ENCODE results near the gene LYPLA2. TPM values are rescaled to one million over a fixed set of nuclear protein-coding genes. Genes with fewer than 3 reads are reported as not detected.

The LYPLA2 gene
- total and polyA plus RNA-seq, 2 of the 8 experiments (the other 6 are each of a cell fraction or from before 2014, with no cell fraction given) = 138 to 211 TPM

DNA sequence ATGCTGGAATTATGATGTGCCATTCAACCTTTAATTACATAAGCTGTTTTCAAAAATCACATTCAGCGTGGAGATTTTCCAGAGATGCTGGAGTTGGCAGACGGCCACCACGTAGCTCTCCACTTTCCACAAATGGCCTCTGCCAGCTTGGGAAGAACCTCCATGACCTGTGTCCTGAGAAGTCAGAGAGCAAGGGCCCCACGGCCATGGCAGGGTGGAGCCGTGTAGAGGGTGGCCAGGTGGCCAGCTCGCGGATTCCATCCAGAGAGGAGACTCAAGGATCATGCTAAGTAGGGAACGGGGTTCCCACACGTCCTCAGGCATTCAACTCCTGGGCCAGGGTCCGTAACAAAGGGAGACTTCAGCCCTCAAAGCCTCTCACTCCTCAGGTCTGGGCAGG lies 10.9 kb downstream of the LYPLA2 start (continued):
- TF ChIP-seq FOSL1 (IDR thresholded peaks at IDR 0.05; ENCODE audit: insufficient read depth, low read depth, low read length) (no peak), ASH2L (IDR thresholded peaks at IDR 0.05; ENCODE audit: low read length) (no peak), CHD2 (IDR thresholded peaks at IDR 0.05; ENCODE audit: low read length) (no peak)
- TF ChIP-seq, protein P1, sequence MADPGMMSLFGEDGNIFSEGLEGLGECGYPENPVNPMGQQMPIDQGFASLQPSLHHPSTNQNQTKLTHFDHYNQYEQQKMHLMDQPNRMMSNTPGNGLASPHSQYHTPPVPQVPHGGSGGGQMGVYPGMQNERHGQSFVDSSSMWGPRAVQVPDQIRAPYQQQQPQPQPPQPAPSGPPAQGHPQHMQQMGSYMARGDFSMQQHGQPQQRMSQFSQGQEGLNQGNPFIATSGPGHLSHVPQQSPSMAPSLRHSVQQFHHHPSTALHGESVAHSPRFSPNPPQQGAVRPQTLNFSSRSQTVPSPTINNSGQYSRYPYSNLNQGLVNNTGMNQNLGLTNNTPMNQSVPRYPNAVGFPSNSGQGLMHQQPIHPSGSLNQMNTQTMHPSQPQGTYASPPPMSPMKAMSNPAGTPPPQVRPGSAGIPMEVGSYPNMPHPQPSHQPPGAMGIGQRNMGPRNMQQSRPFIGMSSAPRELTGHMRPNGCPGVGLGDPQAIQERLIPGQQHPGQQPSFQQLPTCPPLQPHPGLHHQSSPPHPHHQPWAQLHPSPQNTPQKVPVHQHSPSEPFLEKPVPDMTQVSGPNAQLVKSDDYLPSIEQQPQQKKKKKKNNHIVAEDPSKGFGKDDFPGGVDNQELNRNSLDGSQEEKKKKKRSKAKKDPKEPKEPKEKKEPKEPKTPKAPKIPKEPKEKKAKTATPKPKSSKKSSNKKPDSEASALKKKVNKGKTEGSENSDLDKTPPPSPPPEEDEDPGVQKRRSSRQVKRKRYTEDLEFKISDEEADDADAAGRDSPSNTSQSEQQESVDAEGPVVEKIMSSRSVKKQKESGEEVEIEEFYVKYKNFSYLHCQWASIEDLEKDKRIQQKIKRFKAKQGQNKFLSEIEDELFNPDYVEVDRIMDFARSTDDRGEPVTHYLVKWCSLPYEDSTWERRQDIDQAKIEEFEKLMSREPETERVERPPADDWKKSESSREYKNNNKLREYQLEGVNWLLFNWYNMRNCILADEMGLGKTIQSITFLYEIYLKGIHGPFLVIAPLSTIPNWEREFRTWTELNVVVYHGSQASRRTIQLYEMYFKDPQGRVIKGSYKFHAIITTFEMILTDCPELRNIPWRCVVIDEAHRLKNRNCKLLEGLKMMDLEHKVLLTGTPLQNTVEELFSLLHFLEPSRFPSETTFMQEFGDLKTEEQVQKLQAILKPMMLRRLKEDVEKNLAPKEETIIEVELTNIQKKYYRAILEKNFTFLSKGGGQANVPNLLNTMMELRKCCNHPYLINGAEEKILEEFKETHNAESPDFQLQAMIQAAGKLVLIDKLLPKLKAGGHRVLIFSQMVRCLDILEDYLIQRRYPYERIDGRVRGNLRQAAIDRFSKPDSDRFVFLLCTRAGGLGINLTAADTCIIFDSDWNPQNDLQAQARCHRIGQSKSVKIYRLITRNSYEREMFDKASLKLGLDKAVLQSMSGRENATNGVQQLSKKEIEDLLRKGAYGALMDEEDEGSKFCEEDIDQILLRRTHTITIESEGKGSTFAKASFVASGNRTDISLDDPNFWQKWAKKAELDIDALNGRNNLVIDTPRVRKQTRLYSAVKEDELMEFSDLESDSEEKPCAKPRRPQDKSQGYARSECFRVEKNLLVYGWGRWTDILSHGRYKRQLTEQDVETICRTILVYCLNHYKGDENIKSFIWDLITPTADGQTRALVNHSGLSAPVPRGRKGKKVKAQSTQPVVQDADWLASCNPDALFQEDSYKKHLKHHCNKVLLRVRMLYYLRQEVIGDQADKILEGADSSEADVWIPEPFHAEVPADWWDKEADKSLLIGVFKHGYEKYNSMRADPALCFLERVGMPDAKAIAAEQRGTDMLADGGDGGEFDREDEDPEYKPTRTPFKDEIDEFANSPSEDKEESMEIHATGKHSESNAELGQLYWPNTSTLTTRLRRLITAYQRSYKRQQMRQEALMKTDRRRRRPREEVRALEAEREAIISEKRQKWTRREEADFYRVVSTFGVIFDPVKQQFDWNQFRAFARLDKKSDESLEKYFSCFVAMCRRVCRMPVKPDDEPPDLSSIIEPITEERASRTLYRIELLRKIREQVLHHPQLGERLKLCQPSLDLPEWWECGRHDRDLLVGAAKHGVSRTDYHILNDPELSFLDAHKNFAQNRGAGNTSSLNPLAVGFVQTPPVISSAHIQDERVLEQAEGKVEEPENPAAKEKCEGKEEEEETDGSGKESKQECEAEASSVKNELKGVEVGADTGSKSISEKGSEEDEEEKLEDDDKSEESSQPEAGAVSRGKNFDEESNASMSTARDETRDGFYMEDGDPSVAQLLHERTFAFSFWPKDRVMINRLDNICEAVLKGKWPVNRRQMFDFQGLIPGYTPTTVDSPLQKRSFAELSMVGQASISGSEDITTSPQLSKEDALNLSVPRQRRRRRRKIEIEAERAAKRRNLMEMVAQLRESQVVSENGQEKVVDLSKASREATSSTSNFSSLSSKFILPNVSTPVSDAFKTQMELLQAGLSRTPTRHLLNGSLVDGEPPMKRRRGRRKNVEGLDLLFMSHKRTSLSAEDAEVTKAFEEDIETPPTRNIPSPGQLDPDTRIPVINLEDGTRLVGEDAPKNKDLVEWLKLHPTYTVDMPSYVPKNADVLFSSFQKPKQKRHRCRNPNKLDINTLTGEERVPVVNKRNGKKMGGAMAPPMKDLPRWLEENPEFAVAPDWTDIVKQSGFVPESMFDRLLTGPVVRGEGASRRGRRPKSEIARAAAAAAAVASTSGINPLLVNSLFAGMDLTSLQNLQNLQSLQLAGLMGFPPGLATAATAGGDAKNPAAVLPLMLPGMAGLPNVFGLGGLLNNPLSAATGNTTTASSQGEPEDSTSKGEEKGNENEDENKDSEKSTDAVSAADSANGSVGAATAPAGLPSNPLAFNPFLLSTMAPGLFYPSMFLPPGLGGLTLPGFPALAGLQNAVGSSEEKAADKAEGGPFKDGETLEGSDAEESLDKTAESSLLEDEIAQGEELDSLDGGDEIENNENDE (IDR thresholded peaks at IDR 0.05; ENCODE audit: insufficient replicate concordance, low read length) = no peak

Measured in H1 (cell line).